ENCODE measurements around the gene PSMG2. TPM values are rescaled to one million over a fixed set of nuclear protein-coding genes. Genes with fewer than 3 reads are reported as not detected.

The PSMG2 gene
- total and polyA plus RNA-seq, 10 of the 15 experiments (the other 5 are each of a cell fraction or from before 2014, with no cell fraction given): 88.5 to 268 (median 116) TPM

- TF ChIP-seq KLF5 (IDR thresholded peaks at IDR 0.05; ENCODE audit: partially characterized antibody) (peak; percentile 63), POLR2AphosphoS2 (IDR thresholded peaks at IDR 0.05; ENCODE audit: low read depth, low read length) (peak; percentile 60; the same call in 1 of the 2 replicates), IKZF1 (conservative IDR thresholded peaks at IDR 0.05) (peak; percentile 94), SIN3A (IDR thresholded peaks at IDR 0.05; ENCODE audit: low read depth, low read length) (peak; percentile 40; the same call in 1 of the 2 replicates), CBX5 (IDR thresholded peaks at IDR 0.05; ENCODE audit: low read depth) (no peak), RBBP5 (conservative IDR thresholded peaks at IDR 0.05) (peak; percentile 35; the same call in 1 of the 2 replicates), CBX3 (IDR thresholded peaks at IDR 0.05; ENCODE audit: borderline replicate concordance, low read depth) (no peak), BHLHE40 (IDR thresholded peaks at IDR 0.05; ENCODE audit: borderline replicate concordance in 1 of 2, low read depth in 2 of 2, low read length in 1 of 2) (peak; percentile 28 to 62; a peak in 1 of 4 replicates), MYB (IDR thresholded peaks at IDR 0.05; ENCODE audit: borderline replicate concordance, low read depth, low read length) (peak; percentile 99), POLR2AphosphoS5 (IDR thresholded peaks at IDR 0.05; ENCODE audit: low read length) (peak; percentile 93), E4F1 (IDR thresholded peaks at IDR 0.05; ENCODE audit: borderline replicate concordance, partially characterized antibody) (peak; percentile 56), IRF4 (IDR thresholded peaks at IDR 0.05; ENCODE audit: low read depth, low read length) (no peak), TARDBP (IDR thresholded peaks at IDR 0.05; ENCODE audit: borderline replicate concordance) (no peak), STAT3 (IDR thresholded peaks at IDR 0.05; ENCODE audit: low read depth, low read length) (no peak), MXI1 (IDR thresholded peaks at IDR 0.05; ENCODE audit: low read depth, low read length) (peak; percentile 64), CEBPB (IDR thresholded peaks at IDR 0.05; ENCODE audit: borderline replicate concordance in 1 of 2, low read depth in 2 of 2, low read length in 2 of 2) (no peak), PML (IDR thresholded peaks at IDR 0.05; ENCODE audit: low read length) (peak; percentile 75)
- TF ChIP-seq, protein P1, sequence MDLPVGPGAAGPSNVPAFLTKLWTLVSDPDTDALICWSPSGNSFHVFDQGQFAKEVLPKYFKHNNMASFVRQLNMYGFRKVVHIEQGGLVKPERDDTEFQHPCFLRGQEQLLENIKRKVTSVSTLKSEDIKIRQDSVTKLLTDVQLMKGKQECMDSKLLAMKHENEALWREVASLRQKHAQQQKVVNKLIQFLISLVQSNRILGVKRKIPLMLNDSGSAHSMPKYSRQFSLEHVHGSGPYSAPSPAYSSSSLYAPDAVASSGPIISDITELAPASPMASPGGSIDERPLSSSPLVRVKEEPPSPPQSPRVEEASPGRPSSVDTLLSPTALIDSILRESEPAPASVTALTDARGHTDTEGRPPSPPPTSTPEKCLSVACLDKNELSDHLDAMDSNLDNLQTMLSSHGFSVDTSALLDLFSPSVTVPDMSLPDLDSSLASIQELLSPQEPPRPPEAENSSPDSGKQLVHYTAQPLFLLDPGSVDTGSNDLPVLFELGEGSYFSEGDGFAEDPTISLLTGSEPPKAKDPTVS (IDR thresholded peaks at IDR 0.05; ENCODE audit: low read depth, low read length): peak; percentile 67; the same call in 1 of the 2 replicates
- TF ChIP-seq, protein P2, sequence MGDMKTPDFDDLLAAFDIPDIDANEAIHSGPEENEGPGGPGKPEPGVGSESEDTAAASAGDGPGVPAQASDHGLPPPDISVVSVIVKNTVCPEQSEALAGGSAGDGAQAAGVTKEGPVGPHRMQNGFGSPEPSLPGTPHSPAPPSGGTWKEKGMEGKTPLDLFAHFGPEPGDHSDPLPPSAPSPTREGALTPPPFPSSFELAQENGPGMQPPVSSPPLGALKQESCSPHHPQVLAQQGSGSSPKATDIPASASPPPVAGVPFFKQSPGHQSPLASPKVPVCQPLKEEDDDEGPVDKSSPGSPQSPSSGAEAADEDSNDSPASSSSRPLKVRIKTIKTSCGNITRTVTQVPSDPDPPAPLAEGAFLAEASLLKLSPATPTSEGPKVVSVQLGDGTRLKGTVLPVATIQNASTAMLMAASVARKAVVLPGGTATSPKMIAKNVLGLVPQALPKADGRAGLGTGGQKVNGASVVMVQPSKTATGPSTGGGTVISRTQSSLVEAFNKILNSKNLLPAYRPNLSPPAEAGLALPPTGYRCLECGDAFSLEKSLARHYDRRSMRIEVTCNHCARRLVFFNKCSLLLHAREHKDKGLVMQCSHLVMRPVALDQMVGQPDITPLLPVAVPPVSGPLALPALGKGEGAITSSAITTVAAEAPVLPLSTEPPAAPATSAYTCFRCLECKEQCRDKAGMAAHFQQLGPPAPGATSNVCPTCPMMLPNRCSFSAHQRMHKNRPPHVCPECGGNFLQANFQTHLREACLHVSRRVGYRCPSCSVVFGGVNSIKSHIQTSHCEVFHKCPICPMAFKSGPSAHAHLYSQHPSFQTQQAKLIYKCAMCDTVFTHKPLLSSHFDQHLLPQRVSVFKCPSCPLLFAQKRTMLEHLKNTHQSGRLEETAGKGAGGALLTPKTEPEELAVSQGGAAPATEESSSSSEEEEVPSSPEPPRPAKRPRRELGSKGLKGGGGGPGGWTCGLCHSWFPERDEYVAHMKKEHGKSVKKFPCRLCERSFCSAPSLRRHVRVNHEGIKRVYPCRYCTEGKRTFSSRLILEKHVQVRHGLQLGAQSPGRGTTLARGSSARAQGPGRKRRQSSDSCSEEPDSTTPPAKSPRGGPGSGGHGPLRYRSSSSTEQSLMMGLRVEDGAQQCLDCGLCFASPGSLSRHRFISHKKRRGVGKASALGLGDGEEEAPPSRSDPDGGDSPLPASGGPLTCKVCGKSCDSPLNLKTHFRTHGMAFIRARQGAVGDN (IDR thresholded peaks at IDR 0.05): peak; percentile 60; the same call in 1 of the 2 replicates
- TF ChIP-seq, protein P3, sequence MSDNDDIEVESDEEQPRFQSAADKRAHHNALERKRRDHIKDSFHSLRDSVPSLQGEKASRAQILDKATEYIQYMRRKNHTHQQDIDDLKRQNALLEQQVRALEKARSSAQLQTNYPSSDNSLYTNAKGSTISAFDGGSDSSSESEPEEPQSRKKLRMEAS (IDR thresholded peaks at IDR 0.05; ENCODE audit: low read depth, low read length): peak; percentile 83
Measured at GRCh38 chr18:12702221-12703095, at the start of gene PSMG2, which contains the start of gene CEP76 (continued).
